COLO829 (cell line): Measurements from ENCODE around the gene ZNF555.
"Not testable (repeated sequence)": the region's sequence is repeated elsewhere in the genome, so short reads cannot be mapped to it uniquely, and the experiment has no call there.

Experiments used
- DNase-seq: peaks from one replicate; pipeline ENCODE4 v3.0.0; 2012; ENCODE audit warnings: low spot score

The ZNF555 gene

GRCh38 chr19:2867025-2867991, 26.0 kb downstream of the ZNF555 start, which contains the start of gene ZNF556:
ZNF556 (plus strand) TSS chr19:2867335; CDS start chr19:2867422, 87 bp downstream.
- DNase-seq: peak; percentile 93

- no peak for DNase-seq
Measured at GRCh38 chr19:2869618-2870017, 28.3 kb downstream of the ZNF555 start.

- not testable (repeated sequence) for DNase-seq
Measured at GRCh38 chr19:2872175-2872574, 30.9 kb downstream of the ZNF555 start.

DNA sequence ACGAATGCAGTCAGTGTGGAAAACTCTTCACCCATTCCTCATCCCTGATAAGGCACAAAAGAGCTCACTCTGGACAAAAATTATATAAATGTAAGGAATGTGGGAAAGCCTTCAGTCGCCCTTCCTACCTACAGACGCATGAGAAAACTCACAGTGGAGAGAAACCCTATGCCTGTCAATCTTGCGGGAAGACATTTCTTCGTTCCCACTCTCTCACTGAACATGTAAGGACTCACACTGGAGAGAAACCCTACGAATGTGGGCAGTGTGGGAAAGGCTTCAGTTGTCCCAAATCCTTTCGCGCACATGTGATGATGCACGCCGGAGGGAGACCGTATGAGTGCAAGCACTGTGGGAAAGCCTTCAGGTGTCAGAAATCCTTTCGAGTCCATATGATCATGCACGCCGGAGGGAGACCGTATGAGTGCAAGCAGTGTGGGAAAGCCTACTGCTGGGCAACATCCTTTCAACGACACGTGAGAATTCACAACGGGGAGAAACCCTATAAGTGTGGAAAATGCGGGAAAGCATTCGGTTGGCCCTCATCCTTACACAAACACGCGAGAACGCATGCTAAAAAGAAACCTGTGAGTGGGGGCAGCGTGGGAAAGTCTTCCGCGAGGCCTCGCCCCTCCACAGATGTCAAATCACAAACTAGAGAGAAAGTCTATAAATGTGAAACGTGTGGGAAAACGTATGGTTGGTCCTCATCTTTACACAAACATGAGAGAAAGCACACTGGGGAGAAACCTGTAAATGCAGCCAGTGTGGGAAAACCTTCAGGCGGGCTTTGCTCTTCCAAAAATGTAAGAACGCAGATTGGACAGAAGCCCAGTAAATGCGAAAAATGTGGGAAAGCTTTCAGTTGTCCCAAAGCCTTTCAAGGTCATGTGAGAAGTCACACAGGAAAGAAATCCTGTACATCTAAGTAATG, 36.4 kb downstream of the ZNF555 start:
- no peak for DNase-seq

DNA sequence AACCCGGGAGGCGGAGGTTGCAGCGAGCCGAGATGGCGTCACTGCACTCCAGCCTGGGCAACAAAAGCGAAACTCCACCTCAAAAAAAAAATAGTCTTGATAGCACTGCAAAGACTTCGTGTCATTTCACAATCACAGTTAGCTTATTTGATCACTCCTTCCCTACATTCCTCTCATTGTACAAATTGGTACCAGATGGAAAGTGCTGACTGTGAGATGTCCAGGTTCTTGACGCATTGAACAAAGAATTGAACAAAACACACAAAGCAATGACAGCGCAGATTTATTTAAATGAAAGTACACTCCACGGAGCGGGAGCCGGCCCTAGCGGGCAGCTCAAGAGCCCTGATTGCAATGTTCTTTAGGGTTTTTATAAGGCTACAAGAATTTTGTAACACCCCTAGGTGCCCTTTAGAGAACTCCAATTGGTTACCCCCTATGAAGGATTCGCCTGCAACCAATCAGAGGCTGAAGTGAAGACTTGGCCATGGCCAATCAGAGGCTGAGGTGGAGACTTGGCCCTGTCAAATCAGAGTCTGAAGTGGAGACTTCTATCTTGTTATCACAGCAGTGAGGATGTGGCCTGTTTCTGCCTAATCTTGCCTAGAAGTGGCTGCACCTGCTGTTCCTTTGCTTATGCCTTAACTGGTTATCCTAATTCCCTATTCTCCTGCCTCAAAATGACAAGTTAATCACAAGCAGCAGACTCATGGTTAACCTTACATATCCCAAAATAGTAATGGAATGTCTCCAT, 42.6 kb downstream of the ZNF555 start:
- DNase-seq: no peak

DNA sequence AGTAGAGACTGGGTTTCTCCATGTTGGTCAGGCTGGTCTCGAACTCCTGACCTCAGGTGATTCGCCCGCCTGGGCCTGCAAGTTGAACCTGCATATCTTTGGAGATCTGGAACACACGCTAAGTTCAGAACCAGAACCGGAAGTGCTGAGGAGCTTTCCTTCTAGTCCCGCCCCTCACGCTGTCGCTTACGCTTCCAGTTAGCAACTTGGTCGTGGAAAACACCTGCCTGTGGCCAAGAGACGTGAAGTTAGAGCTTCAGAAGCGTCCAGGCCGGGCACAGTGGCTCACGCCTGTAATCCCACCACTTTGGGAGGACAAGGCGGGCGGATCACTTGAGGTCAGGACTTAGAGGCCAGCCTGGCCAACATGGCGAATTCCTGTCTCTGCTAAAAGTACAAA, 44.5 kb downstream of the ZNF555 start:
- no peak for DNase-seq

GRCh38 chr19:2887391-2887914, 46.2 kb downstream of the ZNF555 start:
- DNase-seq: peak; percentile 73

DNA sequence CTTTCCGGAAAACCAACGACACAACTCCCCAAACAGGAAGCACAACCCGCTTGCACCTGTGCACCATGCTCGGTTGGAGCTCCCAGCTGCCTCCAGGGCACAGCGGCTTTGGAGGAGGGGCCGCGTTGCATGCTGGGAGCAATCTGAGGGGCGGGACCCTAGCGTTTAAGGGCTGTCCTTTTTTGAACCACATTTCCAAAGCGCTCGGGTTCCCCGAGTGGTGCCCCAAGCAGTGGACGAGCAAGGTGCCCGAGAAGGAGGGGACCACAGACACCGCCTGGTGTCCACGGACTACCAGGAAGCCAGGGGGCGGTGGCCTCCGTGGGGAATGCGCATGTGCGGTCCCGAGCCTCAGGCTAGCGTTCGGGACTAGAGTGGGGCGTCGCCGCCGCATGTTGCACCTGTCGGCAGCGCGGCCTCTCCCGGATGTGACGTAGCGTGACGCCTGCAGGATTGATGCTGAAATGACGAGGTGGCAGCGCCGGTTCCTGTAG, 47.5 kb downstream of the ZNF555 start:
- no peak for DNase-seq

- not testable (repeated sequence) for DNase-seq
Measured at GRCh38 chr19:2890531-2890930, 49.3 kb downstream of the ZNF555 start.

DNA sequence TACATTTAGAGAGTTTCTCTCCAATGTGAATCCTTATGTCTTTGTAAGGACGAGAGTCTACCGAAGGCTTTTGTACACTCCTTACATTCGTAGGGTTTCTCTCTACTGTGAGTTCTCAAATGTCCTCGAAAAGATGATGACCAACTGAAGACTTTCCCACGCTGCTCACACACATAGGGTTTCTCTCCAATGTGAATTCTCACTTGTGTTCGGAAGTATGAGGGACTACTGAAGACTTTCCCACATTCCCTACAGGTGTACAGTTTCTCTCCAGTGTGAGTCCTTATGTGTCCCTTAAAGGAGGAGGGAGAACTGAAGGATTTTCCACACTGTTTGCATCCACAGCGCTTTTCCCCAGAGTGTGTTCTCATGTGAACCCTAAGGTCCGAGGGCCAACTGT, 55.4 kb downstream of the ZNF555 start:
- no peak for DNase-seq

DNA sequence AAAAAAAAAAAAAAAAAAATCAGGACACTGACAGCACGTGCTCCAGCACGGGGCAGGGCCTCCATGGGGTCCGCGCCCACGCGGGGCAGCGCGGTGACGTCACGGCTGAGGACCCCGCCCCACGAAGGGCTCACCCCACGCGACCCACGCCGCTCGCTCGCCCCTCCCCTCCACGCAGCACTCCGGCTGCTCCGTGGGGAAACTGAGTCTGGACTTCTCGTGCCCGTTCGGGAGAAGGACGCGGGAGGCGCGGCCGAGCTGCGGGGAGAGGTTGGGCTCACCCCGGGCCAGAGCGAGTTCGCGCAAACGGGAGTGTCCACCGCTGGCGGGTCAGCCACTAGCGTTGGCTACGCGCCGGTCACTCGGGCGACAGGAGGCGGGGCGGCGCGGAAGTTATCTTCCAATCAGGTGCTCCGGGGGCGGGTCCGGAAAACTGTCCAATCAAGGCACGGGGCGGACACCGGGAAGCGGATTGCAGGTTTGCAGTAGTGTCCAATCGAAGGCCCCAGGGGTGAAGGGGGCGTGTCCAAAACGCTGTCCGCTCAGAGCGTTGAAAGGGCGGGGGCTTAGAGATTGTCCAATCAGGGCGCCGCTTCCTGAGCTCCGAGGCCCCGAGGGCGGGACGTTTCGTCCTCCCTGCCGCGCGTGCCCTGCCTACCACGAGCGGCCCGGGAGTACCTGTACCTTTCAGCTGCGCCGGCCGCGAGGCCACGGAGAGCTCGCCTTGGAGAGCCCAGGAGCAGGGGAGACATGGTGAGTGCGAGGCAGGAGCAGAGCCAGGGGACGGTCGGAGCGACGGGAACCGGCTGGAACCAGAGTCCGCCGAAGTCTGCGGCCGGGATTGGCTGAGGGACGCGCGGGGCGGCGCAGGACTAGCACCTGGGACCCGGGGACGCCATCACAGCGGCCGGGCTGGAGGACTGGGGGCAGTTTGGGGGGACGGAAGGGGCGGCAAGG, 59.3 kb downstream of the ZNF555 start, which contains the start of gene ZNF57:
ZNF57 (plus strand) TSS at position 633 of the 957 bp plus-strand sequence; CDS start at position 751, 118 bp downstream.
- peak; percentile 98 for DNase-seq

DNA sequence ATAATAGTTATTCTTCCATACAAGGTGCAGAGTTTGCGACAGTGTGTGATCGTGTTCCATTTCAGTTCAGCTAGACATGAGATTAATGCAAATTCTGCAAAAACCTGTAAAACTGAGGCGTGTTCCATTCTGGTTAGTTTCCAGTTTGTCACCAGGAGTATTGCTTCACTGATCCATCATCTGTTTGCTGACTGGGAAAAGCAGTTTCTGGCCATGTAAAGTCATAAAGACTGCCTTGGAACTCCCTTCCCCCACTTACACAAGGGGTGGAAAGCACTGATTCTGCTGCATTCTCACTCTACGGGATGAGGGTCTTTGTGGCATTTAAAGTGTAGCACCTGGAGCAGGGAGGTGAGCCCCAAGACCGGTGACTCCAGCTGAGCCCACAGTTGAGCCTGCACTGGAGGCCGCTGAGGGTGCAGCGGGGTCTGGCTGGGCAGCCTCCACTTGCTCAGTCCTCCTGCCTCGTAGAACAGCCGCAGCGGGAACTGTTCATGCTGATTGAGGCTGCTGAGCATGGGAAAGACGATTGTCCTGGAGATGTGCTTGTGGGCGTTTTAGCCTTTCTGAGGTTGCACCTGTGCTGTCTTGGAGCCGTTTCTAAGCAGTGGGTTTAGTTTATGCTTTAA, 61.4 kb downstream of the ZNF555 start:
- no peak for DNase-seq

DNA sequence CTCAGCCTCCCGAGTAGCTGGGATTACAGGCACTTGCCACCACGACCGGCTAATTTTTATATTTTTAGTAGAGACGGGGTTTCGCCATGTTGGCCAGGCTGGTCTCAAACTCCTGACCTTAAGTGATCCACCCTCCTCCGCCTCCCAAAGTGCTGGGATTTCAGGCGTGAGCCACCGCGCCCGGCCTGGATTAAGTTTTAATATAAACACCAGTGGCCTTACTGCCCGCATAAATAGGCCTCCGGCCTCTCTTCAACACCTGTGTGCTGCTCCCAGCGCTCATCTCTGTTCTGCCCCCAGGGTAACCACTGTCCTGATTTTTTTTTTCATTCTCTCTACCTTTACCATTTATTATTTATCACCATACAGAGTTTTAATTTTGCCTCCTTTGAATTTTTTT, 62.1 kb downstream of the ZNF555 start:
- DNase-seq: not testable (repeated sequence)

DNA sequence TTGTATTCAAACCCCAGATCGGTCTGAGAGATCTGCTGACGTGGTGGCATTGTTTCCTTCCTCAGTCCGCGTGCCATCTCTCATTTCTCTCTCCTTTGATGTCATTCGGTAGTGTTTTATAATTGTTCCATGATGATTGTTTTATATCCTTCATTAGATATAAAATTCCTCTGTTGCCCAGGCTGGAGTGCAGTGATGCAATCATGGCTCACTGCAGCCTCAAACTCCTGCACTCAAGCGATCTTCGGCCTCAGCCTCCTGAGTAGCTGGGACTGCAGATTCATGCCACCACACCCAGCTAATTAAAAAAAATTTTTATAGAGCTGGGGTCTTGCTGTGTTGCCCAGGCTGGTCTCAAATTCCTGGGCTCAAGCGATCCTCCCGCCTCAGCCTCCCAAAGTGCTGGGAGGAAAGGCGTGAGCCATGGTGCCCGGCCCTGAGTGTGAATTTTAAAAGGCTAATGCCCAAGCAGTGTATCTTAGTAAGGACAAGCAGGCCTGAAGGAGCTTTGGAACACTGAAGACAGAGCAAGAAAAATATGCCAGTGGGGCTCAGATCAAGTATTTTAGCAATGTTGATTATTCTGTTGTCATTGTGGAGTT, 64.7 kb downstream of the ZNF555 start:
- DNase-seq: no peak

DNA sequence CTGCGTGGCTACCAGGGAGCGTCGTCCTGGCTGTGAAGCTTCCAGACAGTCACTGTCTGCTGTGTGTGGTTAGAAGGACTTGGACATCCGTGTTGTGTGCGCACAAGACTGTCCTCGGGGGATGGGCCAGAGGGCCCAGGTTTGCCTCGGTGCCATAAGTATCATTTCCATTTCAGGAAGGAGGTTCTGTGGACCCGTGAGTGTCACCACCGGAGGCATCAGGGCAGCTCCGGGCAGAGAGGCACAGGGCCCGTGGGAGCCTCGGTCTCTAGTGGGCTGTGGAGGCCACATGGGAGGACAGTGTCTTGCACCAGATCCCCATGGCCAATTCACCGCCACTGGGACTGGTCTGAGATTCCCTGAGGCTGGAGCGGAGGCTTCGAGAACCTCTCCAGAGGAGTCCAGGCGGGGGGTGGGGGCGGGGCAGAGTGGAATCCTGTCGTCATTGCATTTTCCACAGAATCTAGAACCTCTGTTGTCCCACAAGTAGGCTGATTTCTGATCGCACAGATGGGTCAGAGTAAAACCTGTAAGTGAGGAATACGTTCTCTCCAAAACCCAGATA, 65.4 kb downstream of the ZNF555 start:
- no peak for DNase-seq
